ENCODE results near the gene CCDC85C.

CCDC85C gene

DNA sequence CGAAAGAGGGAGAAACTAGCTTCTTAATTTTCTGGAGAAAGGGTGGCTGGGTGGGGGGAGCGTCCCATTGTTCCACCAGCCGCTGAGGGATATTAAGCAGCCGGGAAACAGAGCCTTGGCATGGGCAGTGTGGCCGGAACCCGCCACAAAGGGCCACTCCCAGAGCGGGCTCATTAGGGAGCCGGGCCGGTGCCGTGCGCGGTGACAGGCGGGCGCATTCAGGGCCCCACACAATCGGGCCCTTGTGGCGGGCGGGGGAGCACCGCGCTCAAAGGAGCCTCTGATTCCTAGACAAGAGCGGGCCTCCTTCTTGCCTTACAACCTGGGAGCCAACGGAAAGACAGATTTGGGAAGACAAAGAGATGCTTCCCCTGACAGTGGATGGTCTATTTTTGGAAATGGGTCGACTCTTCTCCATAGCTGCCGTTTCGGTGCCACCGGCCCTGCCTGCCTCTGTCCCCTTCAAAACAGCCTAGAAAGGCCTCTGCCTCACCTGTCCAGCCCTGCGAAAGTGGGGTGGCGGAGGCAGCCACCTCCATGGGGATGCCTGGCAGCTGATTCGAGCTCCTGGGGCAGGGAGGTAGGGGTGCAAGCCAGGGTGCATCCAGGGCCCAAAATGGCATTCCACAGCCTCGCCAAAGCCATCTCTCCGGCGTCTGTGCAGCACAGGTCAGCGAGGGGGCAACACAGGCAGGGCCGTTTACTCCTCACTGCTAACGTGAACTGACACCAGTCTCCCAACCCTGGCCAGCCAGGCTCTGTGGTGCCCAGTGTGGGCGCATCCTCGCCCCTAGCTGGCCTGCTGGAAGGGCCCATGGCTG is 10.9 kb downstream of the CCDC85C start:
- no peak for FAIRE-seq

DNA sequence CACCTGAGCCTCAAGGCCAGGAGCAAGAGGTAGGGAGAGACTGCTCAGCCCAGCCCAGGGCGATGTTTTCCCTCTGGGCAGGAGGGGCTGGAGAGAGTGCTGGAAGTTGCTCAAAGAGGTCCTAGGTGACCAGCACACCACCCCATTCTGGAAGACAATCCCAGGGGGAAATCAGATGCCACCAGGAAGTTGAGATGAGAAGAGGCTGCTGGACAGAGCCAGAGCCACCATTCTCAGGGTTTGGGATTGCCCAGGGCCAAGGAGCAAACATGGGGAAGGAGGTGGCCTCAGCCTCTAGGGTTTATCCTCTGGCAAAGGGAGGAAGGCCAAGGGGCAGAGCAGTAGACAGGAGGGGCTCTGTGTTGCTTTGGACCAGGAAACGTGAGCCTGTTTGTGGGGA is 11.6 kb downstream of the CCDC85C start:
- FAIRE-seq, result no peak
- no peak for DNase-seq (ENCODE audit: insufficient read length, low spot score)

More for the DNA sequence above, 10.9 kb downstream of the CCDC85C start:
- DNase-seq (ENCODE audit: insufficient read length, low spot score), result no peak

DNA sequence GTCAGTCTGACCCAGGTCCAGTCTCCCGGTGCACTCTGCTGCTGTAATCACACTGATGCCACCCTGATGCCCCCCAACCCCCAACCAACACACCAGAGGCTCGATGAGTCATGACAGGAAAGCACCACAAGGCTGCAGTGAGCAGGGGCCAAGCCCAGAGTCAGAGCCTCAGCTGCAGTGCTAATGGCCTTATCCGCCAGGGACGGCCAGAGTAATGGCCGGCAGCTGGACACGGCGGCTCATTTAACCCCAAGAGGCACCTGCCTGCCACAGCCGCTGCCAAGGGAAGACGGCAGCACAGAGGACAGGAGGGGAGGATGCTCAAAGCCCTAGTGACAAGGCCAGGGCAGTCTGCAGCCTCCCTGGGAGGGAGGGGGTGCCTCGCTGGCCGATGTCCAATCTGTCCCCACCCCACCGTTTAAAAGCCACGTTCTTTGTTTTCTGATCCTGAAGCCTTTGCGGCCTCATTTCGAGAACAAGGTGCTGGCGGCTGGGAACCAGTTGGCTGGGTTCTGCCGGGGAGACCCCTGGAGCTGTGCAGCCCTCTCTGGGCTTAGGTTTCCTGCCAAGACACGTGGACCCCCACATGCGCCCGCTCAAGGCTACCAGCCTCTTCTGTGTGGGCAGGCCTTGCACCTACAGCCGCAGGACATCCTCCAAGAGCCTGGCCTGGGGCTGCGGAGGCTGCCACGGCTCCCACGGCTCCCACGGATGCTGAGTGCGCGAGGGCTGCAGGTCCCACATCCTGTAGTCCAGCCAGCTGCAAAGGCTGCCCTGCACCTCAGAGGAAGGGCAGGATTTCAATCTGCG is 13.1 kb downstream of the CCDC85C start:
- DNase-seq (ENCODE audit: insufficient read length, low spot score) (no peak), FAIRE-seq (no peak)

DNA sequence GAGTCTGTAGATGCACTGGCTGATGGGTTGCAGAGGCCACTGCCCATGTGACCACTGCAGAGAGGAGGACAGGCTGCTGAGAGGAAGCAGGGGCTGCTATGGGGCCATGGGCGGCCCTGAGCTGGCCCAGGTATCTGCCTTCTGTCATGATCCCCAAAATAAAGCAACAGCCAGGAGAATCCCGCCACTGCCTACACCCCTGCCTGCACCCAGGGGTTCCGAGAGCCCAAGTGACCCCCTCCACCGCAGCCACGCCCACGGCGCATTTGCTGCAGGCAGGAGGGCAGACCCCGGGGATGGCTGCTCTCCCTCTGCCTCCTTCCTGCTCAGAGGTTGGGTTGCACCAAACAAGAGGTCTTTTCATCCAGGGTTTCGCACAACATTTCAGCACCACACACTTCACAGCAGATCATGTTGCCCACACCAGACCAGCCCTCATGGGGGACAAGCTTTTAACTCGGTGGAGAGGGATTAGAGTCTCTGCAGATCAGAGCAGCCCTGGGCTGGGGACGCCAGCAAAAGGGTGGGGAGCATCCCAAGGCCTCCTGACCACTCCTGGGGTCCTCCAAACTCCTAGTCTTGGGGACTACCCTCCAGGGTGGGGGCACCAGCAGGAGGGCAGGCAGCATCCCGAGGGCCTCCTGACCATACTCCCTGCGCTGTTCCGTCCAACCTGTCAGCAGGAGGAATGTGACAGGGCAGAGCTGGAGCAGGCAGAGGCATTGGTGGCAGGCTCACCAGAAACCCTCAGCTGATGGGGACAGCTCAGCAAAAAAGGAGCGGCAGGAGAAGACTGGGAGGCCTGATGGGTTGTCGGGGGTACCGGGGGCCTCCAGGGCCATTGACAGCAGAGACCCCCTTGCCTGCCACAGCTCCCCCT is 14.1 kb downstream of the CCDC85C start:
- DNase-seq (ENCODE audit: insufficient read length, low spot score), result no peak
- no peak for FAIRE-seq

DNA sequence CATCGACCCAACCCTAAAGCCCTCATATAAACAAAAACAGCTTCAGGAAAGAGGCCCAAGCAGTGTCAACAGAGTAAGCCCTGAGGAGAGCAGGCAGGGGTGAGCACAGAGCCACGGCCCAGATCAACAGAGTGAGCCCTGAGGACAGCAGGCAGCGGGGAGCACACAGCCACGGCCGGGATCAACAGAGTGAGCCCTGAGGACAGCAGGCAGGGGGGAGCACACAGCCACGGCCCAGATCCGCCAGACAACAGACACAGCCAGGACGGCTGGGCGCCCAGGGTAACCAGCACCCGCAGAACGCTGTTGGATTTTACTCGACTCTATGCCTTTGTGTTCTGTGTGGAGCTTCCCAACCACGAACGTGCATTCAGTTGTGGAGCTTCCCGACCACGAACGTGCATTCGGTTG is 15.0 kb downstream of the CCDC85C start:
- DNase-seq (ENCODE audit: insufficient read length, low spot score) (no peak), FAIRE-seq (no peak)

GRCh38 chr14:99587460-99588278 is 16.3 kb downstream of the CCDC85C start:
- FAIRE-seq, result no peak
- DNase-seq (ENCODE audit: insufficient read length, low spot score), result no peak

DNA sequence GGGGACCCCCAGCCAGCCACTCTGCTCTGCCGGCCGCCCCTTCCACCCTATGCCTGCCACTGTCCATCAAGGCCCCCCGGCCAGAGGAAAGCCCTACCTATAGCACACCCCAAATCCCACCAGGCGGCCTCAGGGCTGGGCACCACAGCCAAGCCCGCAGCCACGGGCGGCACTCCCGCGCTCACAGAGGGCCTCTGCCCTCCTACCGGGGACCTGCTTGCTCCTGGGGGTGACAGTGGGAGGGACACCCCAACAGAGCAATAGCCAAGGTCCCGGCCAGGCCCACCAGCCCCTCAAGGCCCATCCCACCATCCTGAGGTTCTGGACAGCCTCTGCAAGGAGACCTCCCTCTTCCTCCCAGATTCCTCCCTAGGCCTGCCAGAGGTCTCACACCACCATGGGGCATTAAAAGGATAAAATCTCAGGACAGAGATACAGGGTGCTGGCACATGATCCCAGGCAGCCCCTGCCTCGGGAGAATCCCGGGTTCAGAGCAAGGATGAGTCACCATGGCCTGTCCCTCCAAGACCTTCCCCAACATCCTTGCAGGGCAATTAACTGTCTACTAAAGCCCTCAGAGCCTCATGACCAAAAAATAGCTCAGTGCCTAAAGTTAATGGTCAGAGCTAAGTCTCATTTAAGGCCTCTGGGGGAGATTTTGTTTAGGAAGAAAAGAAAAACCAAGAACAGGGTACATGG is 17.1 kb downstream of the CCDC85C start:
- FAIRE-seq (no peak), DNase-seq (ENCODE audit: insufficient read length, low spot score) (no peak)

DNA sequence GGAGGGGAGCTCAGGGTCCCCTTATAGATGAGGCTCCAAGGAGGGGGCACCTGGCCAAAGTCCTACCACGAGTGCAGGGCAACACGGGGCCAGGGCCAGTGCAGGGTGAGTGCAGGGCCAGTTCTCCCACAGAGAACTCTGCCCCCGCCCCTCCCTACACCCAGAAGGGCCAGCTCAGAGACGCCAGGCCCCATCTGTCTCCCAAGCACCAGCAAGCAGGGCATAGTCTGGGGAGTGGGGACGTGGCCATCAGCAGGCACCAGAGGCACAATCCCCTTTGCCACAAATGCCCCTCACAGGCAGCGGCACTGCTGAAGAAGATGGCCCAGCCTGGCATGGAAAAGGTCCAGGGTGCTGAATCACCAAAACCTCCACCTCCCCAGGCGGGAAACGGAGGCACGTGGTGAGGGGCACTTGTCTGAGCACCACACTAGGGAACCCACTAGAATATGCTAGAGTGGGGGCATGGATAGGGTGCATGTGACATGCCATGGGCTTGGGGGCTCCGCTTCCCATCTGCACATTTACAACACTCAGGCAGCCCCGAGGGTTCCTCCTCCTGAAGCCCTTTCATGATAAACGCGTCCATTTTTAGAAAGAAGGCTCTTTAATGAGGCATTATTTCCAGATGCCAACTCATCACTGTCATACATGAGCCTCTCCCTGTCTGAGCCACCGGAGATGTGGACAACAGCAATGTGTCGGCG is 17.8 kb downstream of the CCDC85C start:
- no peak for DNase-seq (ENCODE audit: insufficient read length, low spot score)
- no peak for FAIRE-seq

GRCh38 chr14:99584823-99585222 is 19.2 kb downstream of the CCDC85C start:
- no peak for DNase-seq (ENCODE audit: insufficient read length, low spot score)
- no peak for FAIRE-seq

DNA sequence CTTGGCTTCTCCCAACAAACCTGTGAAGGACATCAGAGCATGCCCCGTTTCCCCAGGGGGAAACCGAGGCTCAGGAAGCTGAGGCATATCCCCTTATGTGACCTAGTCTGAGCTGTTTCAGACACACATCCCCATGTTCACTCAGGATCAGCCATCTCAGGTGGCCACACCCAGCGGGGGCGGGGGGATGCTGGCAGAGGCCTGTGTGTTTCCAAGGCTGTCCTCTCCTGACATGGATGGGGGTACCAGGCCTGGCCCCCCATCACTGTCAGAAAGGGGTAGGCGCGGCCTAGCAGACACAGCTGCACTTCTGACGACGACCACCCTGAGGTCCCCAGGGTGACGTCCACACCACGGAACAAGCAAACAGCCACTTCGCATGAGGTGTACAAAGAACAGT is 22.1 kb downstream of the CCDC85C start:
- FAIRE-seq (no peak), DNase-seq (ENCODE audit: insufficient read length, low spot score) (no peak)

DNA sequence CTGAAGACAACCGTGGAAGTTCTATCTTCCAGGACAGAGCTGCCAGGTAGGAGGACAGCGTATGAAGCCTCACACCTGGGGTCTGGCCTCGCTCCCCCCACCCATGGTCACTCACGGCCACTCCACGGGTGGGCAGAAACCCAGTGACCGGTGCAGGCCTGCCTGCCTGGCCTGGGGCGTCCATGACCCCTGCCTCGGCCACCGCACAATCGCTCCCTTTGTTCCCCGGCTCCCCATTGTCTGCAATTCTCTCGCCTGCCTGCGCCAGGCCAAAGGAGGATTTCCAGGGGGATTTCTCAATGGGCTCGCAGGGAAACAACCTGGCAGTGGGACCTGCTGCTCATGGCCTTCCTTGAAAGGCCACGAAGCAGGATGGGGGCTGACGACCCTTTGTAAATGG is 22.6 kb downstream of the CCDC85C start:
- no peak for FAIRE-seq
- no peak for DNase-seq (ENCODE audit: insufficient read length, low spot score)

GRCh38 chr14:99579903-99580571 is 24.0 kb downstream of the CCDC85C start:
- DNase-seq (ENCODE audit: insufficient read length, low spot score), result no peak
- FAIRE-seq, result no peak

GRCh38 chr14:99579120-99579836 is 24.7 kb downstream of the CCDC85C start:
- no peak for DNase-seq (ENCODE audit: insufficient read length, low spot score)
- FAIRE-seq, result no peak

- no peak for FAIRE-seq
- DNase-seq (ENCODE audit: insufficient read length, low spot score), result no peak
Observed at GRCh38 chr14:99578541-99579101, 25.4 kb downstream of the CCDC85C start.

DNA sequence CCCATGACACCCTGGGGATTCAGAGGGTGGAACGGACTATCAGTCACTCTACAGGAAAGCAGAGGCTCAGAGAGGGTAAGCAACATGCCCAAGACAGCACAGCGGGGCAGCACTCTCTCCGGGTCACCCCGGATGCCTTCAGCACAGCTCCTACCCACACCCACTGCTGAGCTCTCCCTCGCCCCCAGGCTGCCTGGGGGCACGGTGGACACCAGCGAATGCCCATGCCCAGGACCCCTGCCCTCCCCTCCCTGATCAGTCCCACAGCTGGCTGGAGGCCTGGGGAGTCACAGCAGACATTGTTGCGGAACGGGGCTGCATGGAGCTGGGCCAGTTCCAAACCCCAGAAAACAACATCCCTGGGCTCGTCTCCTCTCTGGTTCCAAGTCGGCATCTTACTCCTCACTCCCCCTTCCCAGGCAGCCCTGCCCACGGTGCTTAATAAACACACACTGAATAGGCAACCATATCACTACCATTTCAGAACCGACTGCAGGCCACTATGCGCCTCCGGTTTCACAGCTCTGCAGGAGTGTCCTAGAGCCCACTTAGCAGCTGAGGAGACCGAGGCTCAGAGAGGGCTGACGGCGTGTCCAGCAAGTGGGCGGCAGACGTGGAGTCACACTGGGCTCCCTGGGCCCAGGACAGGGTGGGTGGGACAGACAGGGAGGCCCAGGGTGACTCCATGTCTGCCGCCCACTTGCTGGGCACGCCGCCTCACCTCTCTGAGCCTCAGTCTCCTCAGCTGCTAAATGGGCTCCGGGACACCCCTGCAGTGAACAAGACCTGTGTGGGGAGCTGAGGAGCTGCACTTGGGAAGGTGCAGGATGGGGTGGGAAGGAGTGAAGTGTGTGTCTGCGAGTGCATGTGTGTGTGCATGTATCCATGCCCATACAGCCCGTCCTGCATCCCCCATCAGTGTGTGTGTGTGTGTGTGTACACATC is 27.0 kb downstream of the CCDC85C start:
- FAIRE-seq (no peak), DNase-seq (ENCODE audit: insufficient read length, low spot score) (no peak)

DNA sequence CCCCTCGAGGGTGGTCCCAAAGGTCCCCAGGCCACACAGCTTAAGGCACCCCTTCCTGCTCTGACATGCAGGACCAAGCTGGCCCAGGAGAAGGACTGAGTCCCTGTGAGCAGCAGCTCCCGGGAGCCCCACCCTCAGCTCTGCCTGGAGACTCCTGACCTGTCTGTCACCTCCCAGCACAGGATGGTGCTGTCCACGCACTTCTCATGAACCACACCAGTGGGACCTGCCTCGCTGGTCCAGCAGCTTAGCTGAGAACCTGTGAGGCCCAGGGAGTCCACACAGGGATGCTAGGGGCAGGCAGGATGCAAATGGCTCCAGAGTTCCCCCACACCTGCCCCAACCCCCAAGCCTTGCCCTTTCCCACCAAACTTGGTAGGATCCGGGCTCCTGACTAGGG is 27.7 kb downstream of the CCDC85C start:
- FAIRE-seq, result no peak
- no peak for DNase-seq (ENCODE audit: insufficient read length, low spot score)
